Measurements from ENCODE around the gene ARHGEF1.
"Not testable (repeated sequence)": the region's sequence is repeated elsewhere in the genome, so short reads cannot be mapped to it uniquely, and the experiment has no call there.

ARHGEF1 gene

GRCh38 chr19:41905273-41906002, 22.5 kb downstream of the ARHGEF1 start:
- no peak for DNase-seq (ENCODE audit: low read depth)

- no peak for DNase-seq (ENCODE audit: low read depth)
Measured at GRCh38 chr19:41906271-41906670, 23.3 kb downstream of the ARHGEF1 start.

DNA sequence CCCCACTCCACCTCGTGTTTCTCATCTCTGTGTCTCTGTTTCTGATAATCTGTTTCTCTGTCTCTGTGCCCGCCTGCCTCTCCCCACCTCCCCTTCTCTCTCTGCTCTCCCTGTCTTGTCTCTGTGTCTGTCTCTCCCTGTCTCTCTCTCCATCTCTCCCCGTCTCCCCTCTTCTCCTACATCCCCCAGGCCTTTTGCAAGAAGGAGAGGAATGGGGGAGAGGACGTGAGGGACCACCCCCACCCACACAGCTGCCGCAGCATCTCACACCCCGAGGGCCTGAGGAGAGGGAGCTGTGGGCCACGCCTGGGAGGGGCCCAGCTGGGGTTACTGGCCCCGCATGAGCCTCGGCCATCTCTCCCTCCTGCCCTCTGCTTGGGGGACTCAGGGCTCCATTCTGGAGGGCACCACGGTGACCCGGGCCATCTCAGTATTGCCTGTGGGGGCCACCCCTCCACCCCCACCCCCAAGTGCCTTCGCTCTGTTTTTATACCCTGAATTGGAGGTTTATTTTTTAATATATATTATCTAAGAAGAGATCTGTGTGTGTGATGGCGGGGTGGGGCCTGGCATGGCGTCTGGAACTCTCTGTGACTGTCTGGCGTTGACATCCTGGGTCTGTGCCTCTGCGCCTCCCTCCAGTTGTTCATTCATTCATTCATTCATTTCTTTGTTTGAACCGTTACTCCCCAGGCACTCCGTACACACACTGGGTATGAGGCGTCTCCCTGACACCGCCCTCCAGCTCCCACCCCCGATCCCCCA, 24.1 kb downstream of the ARHGEF1 start:
- DNase-seq (ENCODE audit: low read depth), result no peak

- no peak for DNase-seq (ENCODE audit: low read depth)
Measured at GRCh38 chr19:41907994-41908615, 25.1 kb downstream of the ARHGEF1 start.

GRCh38 chr19:41908724-41909464, 25.9 kb downstream of the ARHGEF1 start:
- DNase-seq (ENCODE audit: low read depth), result no peak

- DNase-seq (ENCODE audit: low read depth), result no peak
Measured at GRCh38 chr19:41909706-41910105, 26.7 kb downstream of the ARHGEF1 start.

DNA sequence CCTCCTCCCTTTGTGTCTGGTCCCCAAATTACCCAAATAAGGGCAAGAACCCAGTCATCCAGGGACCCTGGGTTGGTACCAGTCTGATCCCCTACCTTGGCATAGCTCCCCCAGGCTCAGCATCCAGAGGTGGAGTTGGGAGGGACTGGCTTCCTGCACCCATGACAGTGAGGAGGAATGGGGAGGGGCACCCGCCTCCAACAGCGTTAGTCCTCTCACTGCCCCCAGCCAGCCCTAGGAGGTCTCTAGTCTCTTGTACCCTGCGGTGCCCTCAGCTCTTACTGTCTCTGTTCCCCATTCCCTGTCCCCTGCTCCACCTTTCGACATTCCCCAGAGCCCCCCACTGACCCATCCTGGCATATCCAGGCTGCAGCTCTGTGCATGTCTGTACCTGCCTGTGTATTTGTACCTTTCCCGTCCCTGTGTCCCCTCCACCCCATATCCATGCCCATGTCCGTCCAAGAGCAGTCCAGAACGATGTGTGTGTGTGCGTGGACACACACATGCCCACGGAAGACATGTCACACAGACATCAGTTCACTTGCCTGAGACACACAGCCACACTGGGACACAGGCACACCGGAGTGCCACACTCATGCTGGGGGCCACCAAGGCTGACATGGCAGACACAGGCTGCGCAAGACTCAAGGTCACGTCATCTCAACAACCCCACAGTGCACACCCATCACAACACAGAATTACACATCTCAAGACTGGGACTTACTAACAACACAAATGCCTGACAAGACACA, 27.4 kb downstream of the ARHGEF1 start:
- no peak for DNase-seq (ENCODE audit: low read depth)

- no peak for DNase-seq (ENCODE audit: low read depth)
Measured at GRCh38 chr19:41910992-41911888, 28.3 kb downstream of the ARHGEF1 start.

- no peak for DNase-seq (ENCODE audit: low read depth)
Measured at GRCh38 chr19:41911889-41912731, 29.1 kb downstream of the ARHGEF1 start.

GRCh38 chr19:41912899-41913537, 30.0 kb downstream of the ARHGEF1 start:
- no peak for DNase-seq (ENCODE audit: low read depth)

DNA sequence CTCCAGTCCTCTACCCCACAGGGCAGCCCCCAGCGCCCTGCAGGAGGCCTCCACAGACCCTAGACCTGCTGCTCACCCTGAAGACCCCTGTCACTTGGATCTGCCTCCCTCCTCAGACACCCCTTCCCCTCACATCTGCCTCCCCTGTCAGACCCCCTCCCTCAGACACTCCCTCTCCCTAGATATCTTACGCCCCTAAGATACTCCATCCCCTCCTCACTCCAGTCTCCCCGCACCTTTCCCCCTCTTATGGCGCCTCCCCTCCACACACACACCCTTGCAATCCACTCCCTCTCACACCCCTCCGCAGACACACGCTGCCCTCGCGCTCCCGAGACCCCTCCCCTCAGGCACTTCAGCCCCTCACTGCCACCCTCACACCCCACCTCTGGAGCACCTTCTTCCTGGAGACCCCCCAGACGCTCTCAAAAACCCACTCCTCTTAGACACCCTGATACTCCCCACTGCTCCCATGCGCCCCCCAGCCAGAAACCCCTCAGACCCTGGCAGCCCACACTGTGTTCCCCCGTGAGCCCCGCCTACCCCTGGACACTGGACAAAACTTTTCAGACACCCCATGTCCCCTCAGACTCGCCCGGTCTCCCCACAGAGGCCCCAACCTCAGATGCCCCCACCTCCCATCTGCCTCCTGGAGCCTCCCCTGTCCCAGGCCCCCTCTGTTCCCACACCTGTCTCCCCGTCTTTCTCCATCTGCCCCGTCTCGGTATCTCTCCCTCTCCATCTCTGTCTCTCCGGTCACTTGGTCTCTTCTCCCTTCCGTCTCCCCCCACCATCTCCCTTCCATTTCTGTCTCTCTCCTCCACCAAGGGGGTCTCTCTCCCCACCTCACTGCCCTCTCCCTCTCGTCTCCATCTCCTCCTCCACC, 30.8 kb downstream of the ARHGEF1 start:
- no peak for DNase-seq (ENCODE audit: low read depth)

- DNase-seq (ENCODE audit: low read depth), result not testable (repeated sequence)
Measured at GRCh38 chr19:41914424-41914834, 31.4 kb downstream of the ARHGEF1 start.

- no peak for DNase-seq (ENCODE audit: low read depth)
Measured at GRCh38 chr19:41915021-41915775, 32.2 kb downstream of the ARHGEF1 start.

GRCh38 chr19:41915776-41916414, 32.9 kb downstream of the ARHGEF1 start:
- no peak for DNase-seq (ENCODE audit: low read depth)

GRCh38 chr19:41917676-41918075, 34.7 kb downstream of the ARHGEF1 start:
- DNase-seq (ENCODE audit: low read depth), result no peak

- DNase-seq (ENCODE audit: low read depth), result no peak
Measured at GRCh38 chr19:41918095-41918494, 35.1 kb downstream of the ARHGEF1 start.

Measured in activated T-cell treated with anti-CD3 and anti-CD28 coated beads for 24 hours (primary cell).